HepG2 (cell line): ENCODE measurements around the gene PARP16. TPM values are rescaled to one million over a fixed set of nuclear protein-coding genes. Genes with fewer than 3 reads are reported as not detected.

Experiments
- ARID2 ChIP-seq: sonication (generic); formaldehyde crosslinking; IDR thresholded peaks from 2 replicates; pipeline ENCODE4 v1.8.1; 2022; ENCODE audit warnings: mild to moderate bottlenecking, missing genetic modification reagents, borderline replicate concordance
- CHD4 ChIP-seq: fragments of 200-600 bp; sonication (generic); IDR thresholded peaks from 2 replicates; pipeline ENCODE4 v1.7.0; 2017; ENCODE audit warnings: mild to moderate bottlenecking, low read length, borderline replicate concordance
- DR1 ChIP-seq: sonication (generic); formaldehyde crosslinking; IDR thresholded peaks from 2 replicates; pipeline ENCODE4 v1.8.0; 2021; ENCODE audit warnings: mild to moderate bottlenecking, missing genetic modification reagents, inconsistent platforms
- EED ChIP-seq: sonication (generic); formaldehyde crosslinking; IDR thresholded peaks from 2 replicates; pipeline ENCODE4 v1.5.0; 2020; ENCODE audit warnings: mild to moderate bottlenecking, missing genetic modification reagents
- ELF4 ChIP-seq: sonication (generic); formaldehyde crosslinking; IDR thresholded peaks from 2 replicates; pipeline ENCODE4 v1.5.0; 2020; ENCODE audit warnings: missing genetic modification reagents, mild to moderate bottlenecking, moderate library complexity, borderline replicate concordance
- FIP1L1 ChIP-seq: fragments of 200-400 bp; formaldehyde crosslinking; IDR thresholded peaks from 2 replicates; pipeline ENCODE4 v1.6.1; 2018; ENCODE audit warnings: low read depth, mild to moderate bottlenecking, low read length, moderate library complexity, borderline replicate concordance; ENCODE audit not compliant: insufficient read depth
- HMGA1 ChIP-seq: sonication (generic); formaldehyde crosslinking; conservative IDR thresholded peaks from 2 replicates; pipeline ENCODE4 v1.4.0; 2020; ENCODE audit warnings: missing genetic modification reagents
- JARID2 ChIP-seq: sonication (generic); formaldehyde crosslinking; IDR thresholded peaks from 2 replicates; pipeline ENCODE4 v1.8.1; 2023; ENCODE audit warnings: missing genetic modification reagents, inconsistent platforms; ENCODE audit not compliant: insufficient replicate concordance
- KDM6A ChIP-seq: IDR thresholded peaks from 2 replicates; pipeline ENCODE4 v1.6.1; 2016; ENCODE audit warnings: low read depth
- MAZ ChIP-seq, 2 experiments: sonication (generic) in 1 of 2; formaldehyde crosslinking in 1 of 2; IDR thresholded peaks; 2 replicates each; pipeline versions ENCODE4 v1.5.0 to v1.6.1; 2012 to 2020; ENCODE audit warnings: low read depth in 2 of 2, mild to moderate bottlenecking in 2 of 2, borderline replicate concordance in 1 of 2, improper control_type of control experiment in 1 of 2, low read length in 1 of 2, missing genetic modification reagents in 1 of 2, moderate library complexity in 1 of 2
- MTA1 ChIP-seq: sonication (generic); formaldehyde crosslinking; IDR thresholded peaks from 2 replicates; pipeline ENCODE4 v1.4.0; 2020; ENCODE audit warnings: missing genetic modification reagents, mild to moderate bottlenecking, borderline replicate concordance
- NR3C1 ChIP-seq: sonication (generic); formaldehyde crosslinking; IDR thresholded peaks from 2 replicates; pipeline ENCODE4 v1.4.0; 2020; ENCODE audit warnings: missing genetic modification reagents
- SP4 ChIP-seq: sonication (generic); formaldehyde crosslinking; IDR thresholded peaks from 2 replicates; pipeline ENCODE4 v1.8.1; 2023; ENCODE audit warnings: mild to moderate bottlenecking, missing genetic modification reagents
- ZNF207 ChIP-seq: fragments of 450-650 bp; IDR thresholded peaks from 2 replicates; pipeline ENCODE4 v1.6.1; 2016; ENCODE audit warnings: antibody characterized with exemption, borderline replicate concordance
- ZNF460 ChIP-seq: sonication (generic); formaldehyde crosslinking; IDR thresholded peaks from 2 replicates; pipeline ENCODE4 v1.5.1; 2020; ENCODE audit warnings: missing genetic modification reagents, mild to moderate bottlenecking, borderline replicate concordance
- ZNF672 ChIP-seq: sonication (generic); formaldehyde crosslinking; IDR thresholded peaks from 2 replicates; pipeline ENCODE4 v1.8.1; 2022; ENCODE audit warnings: missing genetic modification reagents
- polyA plus RNA-seq, 8 experiments: library from polyadenylated mRNA; depleted of rRNA in 3 of 8; stranded (reverse) in 7 of 8; unstranded in 1 of 8; fragments of >200 nt; fragmentation: Illumina TruSeq in 4 of 8; extraction: Trizol in 4 of 8; gene quantifications; 2 replicates each; pipeline versions ENCODE4 v1.2.1 to v1.2.3, GENCODE V29; 2011 to 2016; ENCODE audit warnings: low read depth in 4 of 8, missing spikeins in 1 of 8, mixed read lengths in 1 of 8; ENCODE audit not compliant: insufficient read depth in 1 of 8
- total RNA-seq, 5 experiments: library from RNA; depleted of rRNA; stranded (reverse); fragments of >200 nt; fragmentation: Illumina TruSeq; extraction: Trizol; gene quantifications; 2 replicates each; pipeline ENCODE4 v1.2.3, GENCODE V29; 2016; ENCODE audit warnings: low read depth in 1 of 5
- TF ChIP-seq, protein P1 (sequence below): sonication (generic); formaldehyde crosslinking; conservative IDR thresholded peaks from 2 replicates; pipeline ENCODE4 v1.8.0; 2022; ENCODE audit warnings: mild to moderate bottlenecking, moderate library complexity, missing genetic modification reagents
- TF ChIP-seq, protein P2 (sequence below): sonication (generic); formaldehyde crosslinking; conservative IDR thresholded peaks from 2 replicates; pipeline ENCODE4 v1.5.0; 2020; ENCODE audit warnings: missing genetic modification reagents
- TF ChIP-seq, protein P3 (sequence below), 2 experiments: sonication (generic) in 1 of 2; formaldehyde crosslinking in 1 of 2; IDR thresholded peaks; 2 replicates each; pipeline versions ENCODE4 v1.6.1 to v1.9.0; 2014 to 2022; ENCODE audit warnings: antibody characterized with exemption in 1 of 2, borderline replicate concordance in 1 of 2, inconsistent platforms in 1 of 2, low read depth in 1 of 2, missing genetic modification reagents in 1 of 2

The PARP16 gene
- total and polyA plus RNA-seq, 2 of the 13 experiments (the other 11 are each of a cell fraction or from before 2014, with no cell fraction given): 6.8 to 7.6 TPM

DNA sequence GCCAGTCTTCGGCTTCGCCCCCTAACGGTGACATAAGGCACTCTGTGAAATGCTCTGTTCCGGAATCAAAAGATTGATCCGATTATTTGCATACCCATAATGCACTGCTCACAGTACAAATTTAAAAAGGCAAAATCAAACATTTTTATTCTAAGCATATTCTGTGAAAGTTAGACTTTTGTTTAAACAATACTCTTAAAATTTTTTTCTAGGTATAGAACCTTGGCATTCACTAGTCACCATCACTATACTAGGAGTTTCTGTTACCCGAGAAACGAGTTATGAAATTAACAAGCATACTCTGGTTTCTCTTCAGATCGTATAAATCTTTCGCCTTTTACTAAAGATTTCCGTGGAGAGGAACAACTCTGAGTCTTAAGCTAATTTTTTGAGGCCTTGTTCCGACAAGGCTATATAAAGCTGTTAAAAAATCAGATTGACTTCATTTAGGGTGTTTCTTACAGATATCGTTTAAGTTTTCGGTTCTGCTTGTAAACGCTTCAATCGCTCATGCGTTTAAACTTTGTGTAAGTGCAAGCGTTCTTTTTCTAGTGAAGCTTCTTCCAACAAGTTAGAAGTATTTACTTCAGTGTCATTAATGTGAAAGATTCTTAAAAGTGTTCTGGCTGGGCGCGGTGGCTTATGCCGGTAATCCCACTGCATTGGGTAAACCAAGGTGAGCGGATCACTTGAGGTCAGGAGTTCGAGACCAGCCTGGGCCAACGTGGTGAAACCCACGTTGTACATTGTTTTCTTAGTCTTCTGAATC, 17.9 kb upstream of the PARP16 start, which contains the start of gene RNU5B-1 (continued):
- TF ChIP-seq, protein P1, sequence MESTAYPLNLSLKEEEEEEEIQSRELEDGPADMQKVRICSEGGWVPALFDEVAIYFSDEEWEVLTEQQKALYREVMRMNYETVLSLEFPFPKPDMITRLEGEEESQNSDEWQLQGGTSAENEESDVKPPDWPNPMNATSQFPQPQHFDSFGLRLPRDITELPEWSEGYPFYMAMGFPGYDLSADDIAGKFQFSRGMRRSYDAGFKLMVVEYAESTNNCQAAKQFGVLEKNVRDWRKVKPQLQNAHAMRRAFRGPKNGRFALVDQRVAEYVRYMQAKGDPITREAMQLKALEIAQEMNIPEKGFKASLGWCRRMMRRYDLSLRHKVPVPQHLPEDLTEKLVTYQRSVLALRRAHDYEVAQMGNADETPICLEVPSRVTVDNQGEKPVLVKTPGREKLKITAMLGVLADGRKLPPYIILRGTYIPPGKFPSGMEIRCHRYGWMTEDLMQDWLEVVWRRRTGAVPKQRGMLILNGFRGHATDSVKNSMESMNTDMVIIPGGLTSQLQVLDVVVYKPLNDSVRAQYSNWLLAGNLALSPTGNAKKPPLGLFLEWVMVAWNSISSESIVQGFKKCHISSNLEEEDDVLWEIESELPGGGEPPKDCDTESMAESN (CRISPR knock-in tag): peak; percentile 75; the same call in 1 of the 2 replicates
- no peak for TF ChIP-seq JARID2 (CRISPR knock-in tag)
- TF ChIP-seq MAZ (IDR thresholded peaks at IDR 0.05; ENCODE audit: borderline replicate concordance, low read depth, low read length): no peak
- TF ChIP-seq MAZ (CRISPR knock-in tag; IDR thresholded peaks at IDR 0.05; ENCODE audit: low read depth): no peak
- no peak for TF ChIP-seq HMGA1
- TF ChIP-seq, protein P2, sequence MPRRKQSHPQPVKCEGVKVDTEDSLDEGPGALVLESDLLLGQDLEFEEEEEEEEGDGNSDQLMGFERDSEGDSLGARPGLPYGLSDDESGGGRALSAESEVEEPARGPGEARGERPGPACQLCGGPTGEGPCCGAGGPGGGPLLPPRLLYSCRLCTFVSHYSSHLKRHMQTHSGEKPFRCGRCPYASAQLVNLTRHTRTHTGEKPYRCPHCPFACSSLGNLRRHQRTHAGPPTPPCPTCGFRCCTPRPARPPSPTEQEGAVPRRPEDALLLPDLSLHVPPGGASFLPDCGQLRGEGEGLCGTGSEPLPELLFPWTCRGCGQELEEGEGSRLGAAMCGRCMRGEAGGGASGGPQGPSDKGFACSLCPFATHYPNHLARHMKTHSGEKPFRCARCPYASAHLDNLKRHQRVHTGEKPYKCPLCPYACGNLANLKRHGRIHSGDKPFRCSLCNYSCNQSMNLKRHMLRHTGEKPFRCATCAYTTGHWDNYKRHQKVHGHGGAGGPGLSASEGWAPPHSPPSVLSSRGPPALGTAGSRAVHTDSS: no peak
- TF ChIP-seq, protein P3, sequence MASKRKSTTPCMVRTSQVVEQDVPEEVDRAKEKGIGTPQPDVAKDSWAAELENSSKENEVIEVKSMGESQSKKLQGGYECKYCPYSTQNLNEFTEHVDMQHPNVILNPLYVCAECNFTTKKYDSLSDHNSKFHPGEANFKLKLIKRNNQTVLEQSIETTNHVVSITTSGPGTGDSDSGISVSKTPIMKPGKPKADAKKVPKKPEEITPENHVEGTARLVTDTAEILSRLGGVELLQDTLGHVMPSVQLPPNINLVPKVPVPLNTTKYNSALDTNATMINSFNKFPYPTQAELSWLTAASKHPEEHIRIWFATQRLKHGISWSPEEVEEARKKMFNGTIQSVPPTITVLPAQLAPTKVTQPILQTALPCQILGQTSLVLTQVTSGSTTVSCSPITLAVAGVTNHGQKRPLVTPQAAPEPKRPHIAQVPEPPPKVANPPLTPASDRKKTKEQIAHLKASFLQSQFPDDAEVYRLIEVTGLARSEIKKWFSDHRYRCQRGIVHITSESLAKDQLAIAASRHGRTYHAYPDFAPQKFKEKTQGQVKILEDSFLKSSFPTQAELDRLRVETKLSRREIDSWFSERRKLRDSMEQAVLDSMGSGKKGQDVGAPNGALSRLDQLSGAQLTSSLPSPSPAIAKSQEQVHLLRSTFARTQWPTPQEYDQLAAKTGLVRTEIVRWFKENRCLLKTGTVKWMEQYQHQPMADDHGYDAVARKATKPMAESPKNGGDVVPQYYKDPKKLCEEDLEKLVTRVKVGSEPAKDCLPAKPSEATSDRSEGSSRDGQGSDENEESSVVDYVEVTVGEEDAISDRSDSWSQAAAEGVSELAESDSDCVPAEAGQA (IDR thresholded peaks at IDR 0.05; ENCODE audit: low read depth): no peak
- TF ChIP-seq, protein P3 (CRISPR knock-in tag; IDR thresholded peaks at IDR 0.05; ENCODE audit: borderline replicate concordance): no peak; the same call in 1 of the 2 replicates
- no peak for TF ChIP-seq ZNF207
- no peak for TF ChIP-seq ELF4 (CRISPR knock-in tag)
- no peak; the same call in 1 of the 2 replicates for TF ChIP-seq ZNF460
- TF ChIP-seq FIP1L1: no peak
- no peak for TF ChIP-seq EED (CRISPR knock-in tag)
- 0 out of 2 replicates have a peak, but pooled peaks have one; percentile 79 for TF ChIP-seq ZNF672 (CRISPR knock-in tag)
- TF ChIP-seq KDM6A (CRISPR knock-in tag): no peak
- TF ChIP-seq NR3C1 (CRISPR knock-in tag): no peak
- no peak for TF ChIP-seq SP4 (CRISPR knock-in tag)
- no peak for TF ChIP-seq CHD4
- no peak for TF ChIP-seq DR1 (CRISPR knock-in tag)
- TF ChIP-seq MTA1 (CRISPR knock-in tag): no peak
- TF ChIP-seq ARID2 (CRISPR knock-in tag): no peak; the same call in 1 of the 2 replicates
